ENCODE results near the gene STX3. TPM values are rescaled to one million over a fixed set of nuclear protein-coding genes. Genes with fewer than 3 reads are reported as not detected.
A peak's percentile ranks its signal among the peaks of the same experiment; 100 is the strongest.

Gene STX3
- 10 to 100 TPM; 11.7 to 12.3 TPM for total RNA-seq

DNA sequence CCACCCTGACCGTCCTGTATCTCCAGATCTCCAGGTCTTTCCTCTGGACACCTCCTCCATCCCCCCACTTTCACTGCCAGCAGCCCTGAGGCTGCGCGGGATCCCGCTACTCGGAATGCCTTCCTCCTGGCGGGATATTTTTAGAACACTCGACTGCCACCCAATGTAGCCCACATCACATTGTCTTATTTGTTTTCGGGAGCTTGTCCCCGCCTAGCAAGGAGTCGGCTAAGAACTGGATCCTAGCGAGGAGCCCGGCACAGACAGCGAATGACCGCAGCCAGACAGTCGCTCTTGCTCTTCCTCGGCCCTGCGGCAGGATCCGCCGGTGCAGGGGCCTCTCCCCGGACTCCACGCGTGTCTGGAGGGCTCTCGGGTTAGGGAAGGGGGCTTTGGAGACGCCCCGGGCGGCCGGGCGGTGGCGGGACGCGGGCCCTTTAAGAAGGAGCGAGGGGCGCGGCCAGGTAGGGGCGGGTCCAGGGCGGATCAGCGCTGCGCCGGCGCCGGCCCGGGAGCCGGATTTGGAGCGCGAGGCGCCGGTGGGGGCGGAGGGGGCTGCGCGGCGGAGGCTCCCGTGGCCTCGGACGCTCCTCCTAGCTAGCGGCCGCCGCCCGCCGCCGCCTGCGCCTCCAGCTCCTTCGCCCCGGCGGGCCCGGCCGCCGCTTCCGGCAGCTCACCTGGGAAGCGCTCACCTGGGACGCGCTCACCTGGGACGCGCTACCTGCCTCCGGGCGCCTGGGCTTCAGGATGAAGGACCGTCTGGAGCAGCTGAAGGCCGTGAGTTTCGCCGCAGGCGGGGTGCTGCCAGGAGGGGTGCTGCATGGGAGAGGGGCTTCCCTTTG is at the start of gene STX3:
Gene STX3, plus strand, starts transcription at position 518 of the 842 bp plus-strand sequence. Its CDS starts 230 bp downstream, at position 748.
- ChIA-PET CTCF (interaction anchor here (0.6 to 7.6 kb wide), 17 partner anchors 8 to 190 kb away, joined by 3 to 132 read pairs (median 5); partner anchors contain the start of genes MRPL16 and PATL1), POLR2A (interaction anchor here (0.6 to 1.6 kb wide), 3 partner anchors 17 to 169 kb away, joined by 3 read pairs; no protein-coding TSS in a partner anchor)
- peak within 1 kb of the TSS; percentile 84 for H3K4me3 Mint-ChIP-seq
- DNase-seq = peak; percentile 75
- H3K9me3 Mint-ChIP-seq = no peaks in the 10 kb centered on the region
- H3K4me1 Mint-ChIP-seq (ENCODE audit: low read depth) = peaks cover 17% of the 10 kb centered on the region
- no peaks in the 10 kb centered on the region for H3K27me3 Mint-ChIP-seq
- H3K36me3 Mint-ChIP-seq = no peaks in the 10 kb centered on the region
- intact Hi-C loops (cut with micrococcal nuclease) = loop anchor here (1.0 to 2.0 kb wide), 7 partner anchors 47 to 375 kb away; partner anchors contain the start of genes MRPL16 and PATL1
- H3K27ac Mint-ChIP-seq = no peak within 1 kb of the TSS

- Mint-ChIP-seq H3K4me3 (no peak overlapping the region), H3K27ac (no peak overlapping the region), H3K9me3 (no peaks in the 10 kb centered on the region), H3K36me3 (no peaks in the 10 kb centered on the region), H3K27me3 (peaks cover 14% of the 10 kb centered on the region), H3K4me1 (ENCODE audit: low read depth) (no peaks in the 10 kb centered on the region)
- DNase-seq = no peak
- ChIA-PET POLR2A (no interaction called here), CTCF (no interaction called here)
- intact Hi-C loops (cut with micrococcal nuclease) = no loop called here
These were observed 48.5 kb upstream of the STX3 start for GRCh38 chr11:59706518-59707285.

GRCh38 chr11:59707371-59707770 is 47.8 kb upstream of the STX3 start:
- intact Hi-C loops (cut with micrococcal nuclease) = no loop called here
- H3K36me3 Mint-ChIP-seq = no peaks in the 10 kb centered on the region
- peaks cover 11% of the 10 kb centered on the region for H3K27me3 Mint-ChIP-seq
- no peaks in the 10 kb centered on the region for H3K4me1 Mint-ChIP-seq (ENCODE audit: low read depth)
- DNase-seq = no peak
- ChIA-PET CTCF (no interaction called here), POLR2A (no interaction called here)
- H3K4me3 Mint-ChIP-seq = no peak overlapping the region
- H3K9me3 Mint-ChIP-seq = no peaks in the 10 kb centered on the region
- H3K27ac Mint-ChIP-seq = no peak overlapping the region

- H3K9me3 Mint-ChIP-seq = no peaks in the 10 kb centered on the region
- H3K27me3 Mint-ChIP-seq = peaks cover 14% of the 10 kb centered on the region
- DNase-seq = no peak
- no peaks in the 10 kb centered on the region for H3K36me3 Mint-ChIP-seq
- ChIA-PET CTCF (no interaction called here), POLR2A (no interaction called here)
- H3K27ac Mint-ChIP-seq = no peak overlapping the region
- no peak overlapping the region for H3K4me3 Mint-ChIP-seq
- intact Hi-C loops (cut with micrococcal nuclease) = no loop called here
- no peaks in the 10 kb centered on the region for H3K4me1 Mint-ChIP-seq (ENCODE audit: low read depth)
These were observed 46.6 kb upstream of the STX3 start for GRCh38 chr11:59708537-59708936.

DNA sequence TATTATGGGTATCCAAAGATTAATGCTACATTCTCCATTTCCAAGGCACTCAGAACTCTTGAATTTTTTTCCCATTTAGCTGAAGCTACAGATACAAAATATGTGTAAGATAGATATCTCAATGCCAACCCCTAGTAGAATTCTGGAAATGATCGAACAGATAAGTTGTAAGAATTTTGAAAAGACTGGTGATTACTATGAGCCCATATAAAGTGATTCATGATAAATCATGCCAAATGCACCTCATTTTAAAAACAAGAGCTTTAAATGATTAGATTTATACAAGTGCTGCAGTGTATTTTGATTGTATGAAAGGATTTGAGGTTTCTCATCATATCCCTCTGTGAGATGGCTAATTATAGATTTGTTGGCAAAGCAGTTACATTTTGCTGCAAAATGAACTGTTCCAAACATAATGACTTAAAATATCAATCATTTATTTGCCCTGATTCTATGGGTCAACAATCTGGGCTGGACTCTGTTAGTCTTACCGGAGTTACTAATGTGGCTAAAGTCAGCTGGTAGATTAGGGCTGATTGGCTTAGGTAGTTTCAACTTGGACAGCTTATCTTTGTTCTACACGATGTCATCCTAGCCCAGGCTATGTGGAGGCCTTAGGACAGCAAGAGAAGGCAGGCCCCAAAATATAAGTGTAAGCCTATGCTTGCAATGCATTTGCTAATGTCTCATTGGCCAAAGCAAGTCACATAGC is 44.9 kb upstream of the STX3 start:
- no peak overlapping the region for H3K27ac Mint-ChIP-seq
- DNase-seq = no peak
- H3K4me3 Mint-ChIP-seq = no peak overlapping the region
- CTCF ChIA-PET = no interaction called here
- intact Hi-C loops (cut with micrococcal nuclease) = no loop called here
- H3K27me3 Mint-ChIP-seq = peaks cover 14% of the 10 kb centered on the region
- no peaks in the 10 kb centered on the region for H3K9me3 Mint-ChIP-seq
- H3K4me1 Mint-ChIP-seq (ENCODE audit: low read depth) = no peaks in the 10 kb centered on the region
- POLR2A ChIA-PET = no interaction called here
- H3K36me3 Mint-ChIP-seq = no peaks in the 10 kb centered on the region

GRCh38 chr11:59713745-59714144 is 41.4 kb upstream of the STX3 start, which contains the start of gene OR10V1:
TSS of gene OR10V1 (minus strand) at chr11:59713845. CDS start at chr11:59713845, 0 bp downstream.
- POLR2A ChIA-PET = no interaction called here
- peaks cover 11% of the 10 kb centered on the region for H3K27me3 Mint-ChIP-seq
- H3K36me3 Mint-ChIP-seq = no peaks in the 10 kb centered on the region
- intact Hi-C loops (cut with micrococcal nuclease) = no loop called here
- no peaks in the 10 kb centered on the region for H3K4me1 Mint-ChIP-seq (ENCODE audit: low read depth)
- H3K27ac Mint-ChIP-seq = no peak within 1 kb of the TSS
- CTCF ChIA-PET = no interaction called here
- no peak within 1 kb of the TSS for H3K4me3 Mint-ChIP-seq
- H3K9me3 Mint-ChIP-seq = no peaks in the 10 kb centered on the region
- DNase-seq = no peak

- H3K27ac Mint-ChIP-seq = no peak overlapping the region
- H3K27me3 Mint-ChIP-seq = peaks cover 9% of the 10 kb centered on the region
- intact Hi-C loops (cut with micrococcal nuclease) = no loop called here
- no peak for DNase-seq
- ChIA-PET CTCF (no interaction called here), POLR2A (no interaction called here)
- H3K9me3 Mint-ChIP-seq = no peaks in the 10 kb centered on the region
- H3K4me3 Mint-ChIP-seq = no peak overlapping the region
- H3K4me1 Mint-ChIP-seq (ENCODE audit: low read depth) = no peaks in the 10 kb centered on the region
- no peaks in the 10 kb centered on the region for H3K36me3 Mint-ChIP-seq
These were observed 39.1 kb upstream of the STX3 start for GRCh38 chr11:59716051-59716450.

DNA sequence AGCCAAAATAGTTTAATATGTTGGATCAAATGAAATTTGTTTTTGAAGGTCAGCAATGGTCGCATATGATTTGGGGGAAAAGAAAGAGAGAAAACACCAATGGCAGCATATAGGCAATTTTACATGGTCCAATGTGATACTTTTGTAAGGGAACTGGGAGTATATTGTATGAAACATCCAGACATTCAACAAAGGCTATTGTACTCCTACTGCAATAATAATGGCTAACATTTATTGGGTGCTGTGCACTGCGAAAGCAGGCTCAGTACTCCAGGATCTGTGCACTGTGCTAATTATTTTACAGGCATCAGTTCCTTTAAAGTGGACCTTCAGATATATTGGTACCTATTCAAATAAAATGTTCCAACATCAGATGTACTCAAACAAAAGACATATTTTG is 35.6 kb upstream of the STX3 start:
- no peaks in the 10 kb centered on the region for H3K36me3 Mint-ChIP-seq
- H3K27ac Mint-ChIP-seq = no peak overlapping the region
- intact Hi-C loops (cut with micrococcal nuclease) = no loop called here
- H3K4me3 Mint-ChIP-seq = no peak overlapping the region
- DNase-seq = no peak
- peaks cover 13% of the 10 kb centered on the region for H3K27me3 Mint-ChIP-seq
- ChIA-PET CTCF (no interaction called here), POLR2A (no interaction called here)
- no peaks in the 10 kb centered on the region for H3K9me3 Mint-ChIP-seq
- no peaks in the 10 kb centered on the region for H3K4me1 Mint-ChIP-seq (ENCODE audit: low read depth)

- no peak overlapping the region for H3K4me3 Mint-ChIP-seq
- H3K36me3 Mint-ChIP-seq = no peaks in the 10 kb centered on the region
- POLR2A ChIA-PET = no interaction called here
- peaks cover 7% of the 10 kb centered on the region for H3K27me3 Mint-ChIP-seq
- H3K4me1 Mint-ChIP-seq (ENCODE audit: low read depth) = peaks cover 2% of the 10 kb centered on the region
- CTCF ChIA-PET = no interaction called here
- intact Hi-C loops (cut with micrococcal nuclease) = no loop called here
- DNase-seq = no peak
- no peaks in the 10 kb centered on the region for H3K9me3 Mint-ChIP-seq
- H3K27ac Mint-ChIP-seq = no peak overlapping the region
These were observed 31.1 kb upstream of the STX3 start for GRCh38 chr11:59724066-59724465.

DNA sequence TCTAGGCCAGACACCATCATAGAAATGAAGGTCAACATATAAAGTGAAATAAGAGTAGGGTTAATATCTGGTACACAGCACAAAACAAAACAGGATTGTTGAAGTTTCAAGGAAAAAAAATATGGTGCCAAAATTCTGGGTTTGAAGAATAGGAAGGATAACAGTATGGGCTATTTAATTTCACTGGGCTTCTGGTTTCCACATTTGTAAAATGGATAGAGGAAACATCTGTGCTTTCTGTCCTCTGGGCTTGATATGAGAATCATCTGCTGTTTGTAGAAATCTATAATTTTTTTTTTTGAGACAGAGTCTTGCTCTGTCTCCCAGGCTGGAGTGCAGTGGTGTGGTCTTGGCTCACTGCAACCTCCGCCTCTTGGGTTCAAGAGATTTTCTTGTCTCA is 27.8 kb upstream of the STX3 start:
- Mint-ChIP-seq H3K27me3 (peaks cover 4% of the 10 kb centered on the region), H3K4me1 (ENCODE audit: low read depth) (peaks cover 4% of the 10 kb centered on the region), H3K4me3 (no peak overlapping the region), H3K36me3 (no peaks in the 10 kb centered on the region), H3K9me3 (no peaks in the 10 kb centered on the region), H3K27ac (no peak overlapping the region)
- intact Hi-C loops (cut with micrococcal nuclease) = no loop called here
- CTCF ChIA-PET = interaction anchor here (1.2 kb wide), 1 partner anchor 636 kb away, joined by 3 read pairs; no protein-coding TSS in a partner anchor
- DNase-seq = no peak
- POLR2A ChIA-PET = no interaction called here

DNA sequence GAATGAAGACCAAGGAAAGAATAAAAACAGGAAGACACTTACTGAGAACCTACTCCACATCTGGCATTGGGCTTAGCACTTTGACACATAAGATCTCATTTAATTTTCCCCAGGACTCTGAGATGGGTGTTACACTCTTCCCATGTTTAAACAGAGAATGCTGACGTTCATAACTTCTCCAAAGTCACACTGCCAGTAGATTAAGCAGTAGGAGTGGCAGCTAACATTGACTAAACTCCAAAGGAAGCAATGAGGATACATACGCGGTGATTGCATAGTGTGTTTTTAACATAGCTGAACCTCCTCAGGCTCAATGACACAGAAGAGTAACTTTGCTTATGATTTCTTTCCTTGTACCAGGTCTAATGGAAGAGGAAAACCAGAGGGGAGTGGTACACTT is 27.0 kb upstream of the STX3 start:
- no peaks in the 10 kb centered on the region for H3K9me3 Mint-ChIP-seq
- H3K36me3 Mint-ChIP-seq = no peaks in the 10 kb centered on the region
- no peak overlapping the region for H3K4me3 Mint-ChIP-seq
- POLR2A ChIA-PET = no interaction called here
- peaks cover 4% of the 10 kb centered on the region for H3K4me1 Mint-ChIP-seq (ENCODE audit: low read depth)
- H3K27me3 Mint-ChIP-seq = peaks cover 4% of the 10 kb centered on the region
- CTCF ChIA-PET = no interaction called here
- DNase-seq = no peak
- no peak overlapping the region for H3K27ac Mint-ChIP-seq
- intact Hi-C loops (cut with micrococcal nuclease) = no loop called here

GRCh38 chr11:59728913-59729312 is 26.3 kb upstream of the STX3 start:
- ChIA-PET CTCF (no interaction called here), POLR2A (interaction anchor here (0.5 kb wide), 1 partner anchor 59 kb away, joined by 3 read pairs; no protein-coding TSS in a partner anchor)
- peaks cover 4% of the 10 kb centered on the region for H3K4me1 Mint-ChIP-seq (ENCODE audit: low read depth)
- no peak overlapping the region for H3K4me3 Mint-ChIP-seq
- intact Hi-C loops (cut with micrococcal nuclease) = no loop called here
- DNase-seq = peak; percentile 18
- H3K9me3 Mint-ChIP-seq = no peaks in the 10 kb centered on the region
- H3K36me3 Mint-ChIP-seq = no peaks in the 10 kb centered on the region
- H3K27me3 Mint-ChIP-seq = peaks cover under 1% of the 10 kb centered on the region
- H3K27ac Mint-ChIP-seq = no peak overlapping the region

All from activated CD4-positive, alpha-beta memory T cell treated with anti-CD3 and anti-CD28 coated beads for 36 hours (primary cell).